AG20443 (cell line): Measurements from ENCODE around the gene PARD3.
A peak's percentile ranks its signal among the peaks of the same experiment; 100 is the strongest.
"Not testable (repeated sequence)": the region's sequence is repeated elsewhere in the genome, so short reads cannot be mapped to it uniquely, and the experiment has no call there.

Experiments used
- DNase-seq: peaks from one replicate; pipeline ENCODE4 v3.0.0; 2012; ENCODE audit warnings: low spot score, mixed read lengths

PARD3 gene

GRCh38 chr10:34464000-34464399, 351.1 kb downstream of the PARD3 start:
- no peak for DNase-seq

DNA sequence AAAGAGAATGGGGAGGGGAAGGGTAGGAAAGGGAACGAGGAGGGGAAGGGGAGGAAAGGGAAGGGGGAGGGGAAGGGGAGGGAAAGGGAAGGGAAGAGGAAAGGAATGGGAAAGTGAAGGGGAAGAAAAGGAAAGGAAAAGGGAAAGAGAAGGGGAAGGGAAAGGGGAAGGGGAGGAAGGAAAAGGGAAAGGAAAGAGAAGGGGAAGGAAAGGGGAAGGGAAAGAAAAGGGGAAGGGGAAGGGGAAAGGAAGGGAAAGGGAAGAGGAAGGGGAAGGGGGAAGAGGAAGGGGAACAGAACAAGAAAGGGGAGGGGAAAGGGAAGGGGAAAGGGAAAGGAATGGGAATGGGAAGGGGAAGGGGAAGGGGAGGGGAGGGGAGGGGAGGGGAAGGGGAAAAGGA, 352.1 kb downstream of the PARD3 start:
- DNase-seq, result no peak

DNA sequence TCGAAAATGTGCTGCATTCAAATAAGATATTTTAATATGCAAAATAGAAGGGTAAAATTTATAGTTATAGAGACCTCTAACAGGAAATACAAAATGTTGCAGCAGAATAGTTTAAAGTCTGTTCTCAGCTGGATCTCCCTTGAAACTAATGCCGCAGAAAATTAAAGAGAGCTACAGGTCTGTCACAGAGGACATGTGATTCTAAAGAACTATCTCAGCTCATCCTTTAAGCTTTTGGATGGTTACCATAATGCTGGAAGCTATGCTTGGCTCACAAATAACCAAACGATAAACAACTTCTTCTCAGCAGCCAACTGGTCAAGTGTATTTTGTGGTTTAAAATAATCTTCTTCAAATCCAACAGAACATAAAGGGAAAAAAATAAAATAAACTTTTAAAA, 353.0 kb downstream of the PARD3 start:
- no peak for DNase-seq

DNA sequence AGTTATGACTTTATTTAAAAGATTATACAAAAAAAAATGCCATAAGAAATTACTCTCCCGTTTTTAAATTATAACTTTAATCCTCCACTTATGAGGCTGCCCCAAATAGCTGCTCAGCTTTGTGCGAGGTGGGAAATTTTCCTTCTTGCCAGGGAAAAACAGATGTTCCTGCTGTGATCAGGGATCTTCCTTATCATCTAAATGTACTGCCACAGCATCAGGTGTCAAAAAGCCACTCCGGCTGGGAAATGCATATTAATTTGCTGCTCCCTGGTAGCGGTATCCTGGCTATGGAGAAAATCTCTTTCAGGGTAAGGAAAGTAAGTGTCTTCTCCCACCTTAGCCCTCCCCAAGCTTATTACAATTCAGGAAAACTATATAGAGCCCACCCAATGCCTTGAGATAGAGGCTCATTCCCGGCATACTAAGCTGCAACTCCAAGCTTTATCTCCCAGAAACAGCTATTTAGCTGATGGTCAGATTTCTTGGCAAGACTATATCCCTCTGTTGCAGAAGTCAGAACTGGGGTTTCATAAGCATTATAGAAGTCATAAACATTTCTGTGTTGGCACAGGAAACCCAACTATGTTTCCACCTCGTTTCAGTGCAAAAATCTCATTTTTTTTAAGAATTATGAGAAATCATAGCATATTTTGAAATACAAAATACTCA, 360.4 kb downstream of the PARD3 start:
- no peak for DNase-seq

DNA sequence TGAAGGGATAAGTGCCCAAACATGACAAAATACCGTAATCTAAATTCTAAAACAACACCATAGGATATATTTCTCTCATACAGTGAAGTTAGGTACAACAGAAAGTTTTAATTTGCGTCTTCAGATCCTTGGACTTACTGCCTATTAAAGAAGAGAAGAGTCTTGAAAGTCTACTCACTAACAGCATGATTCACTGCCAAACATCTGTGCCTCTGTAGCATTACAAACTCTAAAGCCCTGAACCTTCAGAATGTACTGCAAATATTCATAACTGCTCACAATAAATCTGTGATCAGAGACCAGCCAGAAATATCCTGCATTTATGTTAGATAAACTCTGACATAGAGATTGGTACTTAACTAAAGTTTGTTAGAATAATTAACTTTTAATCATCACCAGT, 365.3 kb downstream of the PARD3 start:
- DNase-seq, result no peak

- no peak for DNase-seq
These were observed 369.0 kb downstream of the PARD3 start for GRCh38 chr10:34446049-34446448.

- no peak for DNase-seq
These were observed 370.6 kb downstream of the PARD3 start for GRCh38 chr10:34444223-34445183.

GRCh38 chr10:34439386-34439785, 375.7 kb downstream of the PARD3 start:
- DNase-seq, result not testable (repeated sequence)

GRCh38 chr10:34438741-34439140, 376.4 kb downstream of the PARD3 start:
- DNase-seq, result no peak

DNA sequence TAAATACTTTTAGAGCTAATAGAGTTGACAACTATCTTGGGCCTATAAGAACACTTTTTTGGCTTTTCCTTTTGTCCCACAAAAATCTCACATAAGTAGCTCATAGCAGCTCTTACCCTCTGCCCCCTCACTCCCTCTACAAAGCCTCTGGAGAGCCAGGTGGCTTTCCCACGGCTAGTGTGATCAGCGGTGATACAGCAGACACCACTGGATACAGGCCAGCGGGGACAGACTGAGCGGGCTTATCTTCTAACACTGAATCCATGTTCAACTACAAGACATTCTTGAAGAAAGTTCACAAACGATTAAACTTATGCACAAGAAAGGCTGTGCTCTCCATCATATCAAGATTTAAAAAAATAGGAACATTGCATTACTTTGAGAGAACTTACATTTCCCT, 377.2 kb downstream of the PARD3 start:
- DNase-seq, result no peak

GRCh38 chr10:34434119-34434594, 380.9 kb downstream of the PARD3 start:
- DNase-seq, result peak; percentile 24

GRCh38 chr10:34433241-34434076, 381.6 kb downstream of the PARD3 start:
- no peak for DNase-seq

- no peak for DNase-seq
These were observed 382.5 kb downstream of the PARD3 start for GRCh38 chr10:34432589-34432988.

- DNase-seq, result no peak
These were observed 384.4 kb downstream of the PARD3 start for GRCh38 chr10:34430685-34431084.

- DNase-seq, result no peak
These were observed 386.6 kb downstream of the PARD3 start for GRCh38 chr10:34428501-34428900.

DNA sequence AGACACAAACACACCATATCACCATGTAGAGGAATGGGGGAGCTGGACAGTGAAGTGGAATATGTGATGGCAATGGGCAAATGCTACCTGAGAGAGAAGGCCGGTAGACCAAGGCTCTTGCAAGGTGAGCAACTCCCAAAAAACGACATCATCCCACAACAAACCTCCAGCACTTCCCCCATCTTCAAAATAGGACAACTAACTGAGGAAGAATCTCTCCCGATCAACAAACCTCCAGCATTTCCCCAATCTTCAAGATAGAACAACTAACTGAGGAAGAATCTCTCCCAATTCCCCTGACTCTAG, 387.2 kb downstream of the PARD3 start:
- no peak for DNase-seq

DNA sequence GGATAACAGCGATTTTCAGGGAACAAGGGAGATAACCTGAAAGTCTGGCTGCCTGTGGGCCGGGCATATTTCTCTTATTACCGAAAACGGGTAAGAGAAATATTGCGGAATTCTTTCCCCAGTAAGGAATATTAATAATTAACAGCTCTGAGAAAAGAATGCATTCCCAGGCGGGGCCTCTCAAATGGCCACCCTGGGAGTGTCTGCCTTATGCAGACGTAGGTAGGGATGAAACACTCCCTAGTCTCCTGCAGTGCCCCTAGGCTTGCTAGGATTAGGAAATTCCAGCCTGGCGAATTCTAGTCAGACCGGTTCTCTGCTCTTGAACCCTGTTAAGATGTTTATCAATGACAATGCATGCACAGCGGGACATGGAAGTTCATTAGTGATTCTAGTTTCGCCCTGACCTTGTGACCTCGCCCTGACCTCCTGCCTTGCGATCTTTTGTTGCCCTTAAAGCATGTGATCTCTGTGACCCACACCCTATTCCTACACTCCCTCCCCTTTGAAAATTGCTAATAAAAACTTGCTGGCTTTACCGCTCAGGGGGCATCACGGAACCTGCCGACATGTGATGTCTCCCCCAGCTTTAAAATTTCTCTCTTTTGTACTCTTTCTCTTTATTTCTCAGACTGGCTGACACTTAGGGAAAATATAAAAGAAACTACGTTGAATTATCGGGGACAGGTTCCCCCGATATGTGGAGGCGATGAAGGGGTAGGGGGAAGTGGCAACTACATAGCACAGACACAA, 387.8 kb downstream of the PARD3 start:
- DNase-seq, result not testable (repeated sequence)

GRCh38 chr10:34426538-34427157, 388.4 kb downstream of the PARD3 start:
- not testable (repeated sequence) for DNase-seq

DNA sequence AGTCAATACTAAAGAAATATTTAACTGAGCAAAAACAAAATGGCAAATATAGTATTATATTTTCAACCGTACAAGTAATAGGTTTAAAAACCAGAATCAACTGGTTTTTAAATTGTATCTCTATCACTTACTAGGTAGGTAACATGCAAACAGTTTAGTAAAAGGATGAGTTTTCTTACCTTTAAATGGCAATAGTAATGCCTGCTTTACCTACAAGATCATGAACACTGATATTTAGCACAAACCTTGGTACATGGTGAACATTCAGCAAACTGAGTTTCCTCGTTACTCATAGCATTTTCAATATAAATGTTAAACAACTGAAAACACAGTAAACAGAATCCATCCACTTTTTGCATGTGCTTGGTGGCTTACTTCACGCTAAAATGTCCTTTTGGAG, 389.1 kb downstream of the PARD3 start:
- no peak for DNase-seq

- no peak for DNase-seq
These were observed 391.1 kb downstream of the PARD3 start for GRCh38 chr10:34423673-34424625.
